GM18873 (cell line): ENCODE data around the gene AMDHD1.
A peak's percentile ranks its signal among the peaks of the same experiment; 100 is the strongest.

Experiments
- ATAC-seq: cut with Tn5 transposase; IDR thresholded peaks from one replicate; pipeline ENCODE4 v1.9.1; 2021; ENCODE audit warnings: mild to moderate bottlenecking, moderate library complexity, moderate number of reproducible peaks; ENCODE audit not compliant: unreplicated experiment, low FRiP score

AMDHD1 gene

DNA sequence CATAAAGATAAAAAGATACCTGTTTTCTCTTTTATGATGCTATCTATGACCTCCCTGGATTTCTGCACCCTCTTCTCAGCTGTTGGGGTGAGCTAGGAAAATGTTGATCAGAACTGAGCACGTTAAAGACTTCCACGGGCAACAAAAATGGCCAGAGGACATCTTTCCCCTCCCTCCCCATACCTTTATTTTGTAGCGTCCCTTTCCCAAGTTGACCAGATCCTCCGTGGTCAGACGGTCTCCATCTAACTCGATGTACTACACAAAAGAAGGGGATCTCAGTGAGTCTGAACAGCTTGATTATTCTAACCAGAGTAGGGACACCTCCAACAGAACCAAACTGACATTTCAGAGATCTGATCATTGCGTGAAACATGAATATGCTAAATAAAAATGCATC is 50.8 kb downstream of the AMDHD1 start:
- no peak for ATAC-seq

DNA sequence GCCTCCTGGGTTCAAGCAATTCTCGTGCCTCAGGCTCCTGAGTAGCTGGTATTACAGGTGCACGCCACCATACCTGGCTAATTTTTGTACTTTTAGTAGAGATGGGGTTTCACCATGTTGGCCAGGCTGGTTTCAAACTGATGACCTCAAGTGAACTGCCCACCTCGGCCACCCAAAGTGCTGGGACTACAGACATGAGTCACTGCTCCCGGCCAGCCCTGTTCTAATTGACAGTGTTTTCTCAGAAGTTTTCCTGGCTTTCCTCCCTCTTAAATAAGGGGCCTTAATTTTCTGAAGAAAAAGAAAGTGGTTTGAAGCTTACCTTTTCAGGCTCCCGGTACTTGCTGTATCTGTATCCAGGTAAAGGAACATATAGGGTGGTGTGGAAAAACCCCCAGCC is 51.3 kb downstream of the AMDHD1 start:
- ATAC-seq: no peak

DNA sequence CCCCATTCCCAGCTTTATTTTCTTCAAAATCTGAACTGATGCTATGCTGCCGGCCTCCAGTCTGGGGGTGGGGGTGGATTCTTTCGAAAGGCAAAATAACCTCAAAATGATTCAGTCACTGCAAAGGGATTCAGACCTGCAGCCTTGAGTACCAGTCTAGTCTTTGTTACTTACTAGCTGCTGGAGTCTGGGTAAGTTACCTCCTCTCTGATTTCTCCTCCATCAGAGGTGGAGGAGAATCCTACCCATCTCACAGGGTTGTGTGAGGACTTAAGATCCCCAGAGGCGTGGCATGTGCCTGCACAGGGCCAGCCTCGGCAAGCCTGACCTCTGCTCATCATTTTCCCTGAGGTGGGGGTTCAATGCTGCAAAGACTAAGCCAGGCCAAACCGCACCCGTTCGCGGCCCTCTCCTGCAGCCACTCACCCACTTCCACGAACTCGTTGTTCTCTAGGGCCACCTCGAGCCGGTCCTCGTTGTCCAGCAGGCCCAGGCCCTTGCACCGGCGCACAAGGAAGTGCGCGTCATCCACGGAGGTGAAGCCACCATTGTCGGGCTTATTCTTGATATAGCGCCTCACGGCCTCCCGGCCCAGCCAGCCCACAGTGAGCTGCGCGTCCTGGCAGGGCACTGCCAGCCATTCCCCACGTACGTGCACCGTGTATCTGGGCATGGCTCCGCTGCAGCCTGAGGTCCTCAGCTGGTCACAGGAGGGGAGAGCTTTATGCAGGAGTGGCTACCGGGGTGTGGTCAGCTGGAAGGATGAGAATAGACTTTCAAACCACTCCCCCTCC is 52.3 kb downstream of the AMDHD1 start:
- no peak for ATAC-seq

DNA sequence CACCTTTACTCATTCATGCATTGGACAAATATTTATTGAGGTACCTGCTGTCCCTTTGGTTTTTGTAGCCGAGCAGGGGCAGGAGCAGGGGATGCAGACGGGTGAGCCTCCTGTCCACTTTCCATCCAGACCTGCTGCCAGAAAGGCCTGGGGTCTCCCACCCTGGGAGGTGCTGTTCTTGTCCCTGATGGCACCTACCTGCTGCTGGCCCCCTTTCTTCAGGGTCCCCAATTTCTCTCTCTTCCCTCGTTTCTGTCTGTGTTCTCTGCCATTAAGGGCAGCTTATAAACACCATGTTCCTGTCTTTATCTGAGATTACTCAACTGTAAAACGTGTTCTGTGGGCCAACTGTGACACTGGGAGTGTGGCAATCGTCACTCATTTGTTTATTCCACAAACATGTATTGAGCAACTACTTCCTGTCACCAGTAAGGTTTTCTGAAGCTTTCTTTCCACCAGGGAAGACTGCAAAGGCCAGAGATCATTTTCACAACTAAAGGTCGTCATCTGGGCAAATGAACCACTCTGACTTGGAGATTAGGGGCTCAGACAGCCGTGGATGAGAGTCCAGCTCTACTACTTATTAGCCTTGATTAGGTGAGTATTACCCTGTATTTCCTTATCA is 53.0 kb downstream of the AMDHD1 start, which contains the start of gene HAL:
HAL (minus strand) TSS at position 311 of the 625 bp plus-strand sequence. CDS start 434 bp downstream, outside the sequence.
- no peak for ATAC-seq

DNA sequence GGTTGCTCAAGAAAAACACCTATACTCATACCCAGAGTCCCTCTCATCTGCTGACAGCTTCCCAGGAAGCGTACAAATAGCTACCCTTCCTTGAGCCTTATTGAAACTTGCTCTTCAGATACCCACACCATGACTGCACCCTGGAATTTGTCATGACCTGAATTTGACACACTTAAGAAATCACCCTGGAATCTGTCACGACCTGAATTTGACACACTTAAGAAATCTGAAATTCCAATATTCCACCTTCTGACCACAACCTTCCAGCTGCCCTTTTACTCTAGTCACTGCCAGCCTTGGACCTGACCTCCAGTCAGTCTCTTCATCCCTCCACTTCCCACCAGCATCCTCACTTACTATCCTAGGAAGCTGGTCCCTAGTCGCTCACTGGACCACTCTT is 54.1 kb downstream of the AMDHD1 start:
- ATAC-seq: no peak

DNA sequence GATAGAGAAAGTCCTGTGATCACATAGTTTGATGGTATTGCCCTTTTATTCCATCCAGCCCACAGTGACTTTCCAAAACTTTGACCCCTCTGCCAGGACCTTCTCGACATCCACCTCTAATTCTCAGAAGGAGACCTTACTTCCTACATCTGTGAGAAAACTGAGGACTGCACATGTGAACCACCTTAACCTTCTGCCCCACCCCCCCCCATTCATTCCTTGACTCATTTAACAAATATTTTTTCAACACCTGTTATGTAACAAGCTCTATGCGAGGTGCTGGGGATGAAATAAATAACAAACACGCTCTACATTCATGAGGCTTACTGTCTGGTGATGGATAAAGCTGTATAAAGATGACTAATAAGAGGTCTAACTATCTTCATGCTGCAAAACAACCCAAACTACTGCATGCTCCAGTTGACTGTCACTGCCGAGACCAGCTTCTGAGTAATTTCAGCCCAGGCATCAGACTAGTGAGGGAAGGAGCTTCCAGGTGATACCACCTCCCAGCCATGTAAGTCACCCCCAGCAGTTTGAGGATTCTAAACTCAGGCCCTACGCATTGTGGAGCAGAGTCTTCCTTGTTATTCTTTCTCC is 54.9 kb downstream of the AMDHD1 start:
- ATAC-seq: no peak

DNA sequence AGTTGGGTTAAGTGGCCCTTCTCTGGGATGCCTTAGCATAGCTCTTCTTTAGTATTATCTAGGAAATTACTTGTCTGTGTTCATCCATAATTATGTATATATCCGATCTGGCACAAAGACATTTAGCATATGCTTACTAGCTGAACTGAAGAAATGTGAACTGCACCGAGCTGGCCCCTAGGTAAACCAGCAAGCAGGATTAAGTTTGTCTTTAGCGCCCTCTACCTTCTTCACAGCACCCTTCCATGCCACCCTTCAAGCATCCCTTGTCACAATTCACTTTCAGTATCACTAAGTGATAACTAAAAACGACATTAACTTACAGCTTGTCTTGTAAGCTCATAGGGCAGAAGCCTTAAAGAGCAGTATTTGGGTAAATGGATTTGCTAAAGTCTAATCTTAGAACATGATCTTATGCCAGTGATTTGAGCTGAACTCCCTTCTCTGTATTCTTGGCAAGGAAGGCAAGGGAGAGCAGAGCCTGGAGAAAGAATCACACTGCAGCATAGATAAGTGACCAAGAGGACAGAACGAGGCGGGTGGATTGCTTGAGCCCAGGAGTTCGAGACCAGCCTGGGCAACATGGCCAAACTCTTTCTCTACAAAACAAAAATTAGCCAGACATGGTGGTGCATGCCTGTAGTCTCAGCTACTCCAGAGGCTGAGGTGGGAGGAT is 55.6 kb downstream of the AMDHD1 start:
- ATAC-seq: peak; percentile 84

DNA sequence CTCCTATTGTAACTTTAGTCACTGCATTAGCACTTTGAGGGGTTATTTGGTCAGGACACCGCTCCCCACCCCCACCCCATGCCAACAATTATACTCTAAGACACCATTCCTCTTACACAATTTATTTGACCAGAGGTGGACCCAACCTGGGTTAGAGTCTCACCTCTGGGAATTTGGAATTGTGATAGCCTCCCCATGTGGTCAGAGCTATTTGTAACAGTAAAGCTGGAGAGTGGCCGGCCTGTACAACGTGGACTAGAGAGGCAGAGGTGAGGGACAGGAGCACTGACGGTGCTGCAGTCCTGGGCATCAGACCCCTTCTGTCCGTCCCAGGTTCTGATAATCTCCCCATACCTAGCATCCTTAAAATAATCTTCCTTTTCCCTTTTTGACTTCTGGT is 56.4 kb downstream of the AMDHD1 start:
- ATAC-seq: no peak

DNA sequence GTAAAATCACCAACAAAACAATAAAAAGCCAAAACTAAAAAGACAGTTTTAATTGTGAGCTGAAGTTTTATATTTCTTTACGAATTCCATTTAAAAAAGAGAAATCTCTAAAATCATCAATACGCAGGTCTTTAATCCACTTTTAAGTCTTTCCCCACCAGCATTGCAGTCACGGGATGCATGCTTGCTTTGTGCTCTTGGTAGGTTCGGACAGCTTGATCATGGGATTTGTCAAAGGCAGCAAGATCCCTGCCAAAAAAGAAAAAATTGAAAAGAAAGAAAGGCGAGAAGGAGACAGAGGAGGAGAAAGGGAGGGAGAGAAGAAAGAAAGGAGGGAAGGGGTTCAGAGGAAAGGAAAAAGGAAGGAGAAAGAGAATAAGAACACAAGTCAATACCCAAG is 57.7 kb downstream of the AMDHD1 start:
- ATAC-seq: no peak

DNA sequence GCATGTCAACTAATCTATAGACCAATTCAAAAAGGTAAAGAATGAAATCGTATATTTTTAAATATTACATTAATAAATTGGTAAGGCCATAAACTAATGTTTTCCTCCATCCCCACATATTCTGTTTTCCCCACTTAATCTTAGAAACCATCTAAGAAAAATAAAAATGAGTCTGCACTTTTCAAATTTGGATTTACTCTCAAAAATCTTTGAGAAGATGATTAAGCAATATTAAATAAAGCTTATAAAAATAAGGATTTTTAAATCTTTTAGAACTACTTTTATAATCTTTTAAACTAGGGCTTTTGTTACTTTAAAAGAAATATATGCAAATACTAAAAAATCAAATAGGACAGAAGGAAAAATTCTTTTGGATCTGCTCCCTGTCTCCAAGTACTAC is 63.6 kb downstream of the AMDHD1 start:
- no peak for ATAC-seq

DNA sequence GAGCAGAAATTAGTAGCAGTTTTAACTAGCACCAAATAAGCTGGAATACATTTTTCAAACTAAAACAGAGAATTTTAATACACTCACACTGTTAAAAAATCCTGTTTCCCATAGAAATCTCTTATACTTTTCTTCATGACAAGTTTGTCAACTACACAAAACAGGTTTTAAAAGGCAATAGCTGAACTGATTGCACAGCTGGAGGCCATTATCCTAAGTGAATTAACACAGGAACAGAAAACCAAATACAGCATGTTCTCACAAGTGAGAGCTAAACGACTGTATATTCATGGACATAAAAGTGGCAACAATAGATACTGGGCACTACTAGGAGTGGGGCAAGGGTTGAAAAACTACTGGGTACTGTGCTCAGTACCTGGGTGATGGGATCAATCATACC is 64.6 kb downstream of the AMDHD1 start:
- ATAC-seq: no peak

DNA sequence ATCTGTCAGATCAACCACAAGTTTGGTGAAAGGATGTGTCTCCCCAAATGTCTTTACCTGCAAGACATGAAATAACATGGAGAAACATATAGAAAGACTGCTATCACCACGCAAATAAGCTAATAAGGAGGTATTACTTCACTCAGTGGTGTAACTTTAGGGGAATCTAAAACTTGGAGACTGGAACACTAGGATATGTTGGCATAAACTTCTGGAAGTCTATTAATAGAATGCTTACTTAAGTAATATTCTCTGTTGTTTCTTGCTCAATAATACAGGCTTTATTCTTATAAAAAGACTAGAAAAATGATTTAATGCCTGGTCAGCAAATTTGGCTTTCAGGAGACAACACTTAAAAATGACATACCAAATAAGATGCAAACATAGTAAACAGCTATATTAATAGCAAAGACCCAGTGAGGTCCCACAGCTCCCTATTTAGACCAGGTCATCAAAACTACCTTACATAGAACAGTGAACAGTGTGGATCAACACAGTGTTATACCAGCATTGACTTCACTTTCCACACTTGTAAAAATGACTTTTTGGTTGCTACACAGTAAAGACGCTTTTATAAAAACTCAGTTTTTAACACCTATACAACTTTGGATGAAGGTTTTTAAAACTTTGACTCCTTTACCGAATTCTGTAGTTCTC is 71.9 kb downstream of the AMDHD1 start:
- ATAC-seq: no peak

DNA sequence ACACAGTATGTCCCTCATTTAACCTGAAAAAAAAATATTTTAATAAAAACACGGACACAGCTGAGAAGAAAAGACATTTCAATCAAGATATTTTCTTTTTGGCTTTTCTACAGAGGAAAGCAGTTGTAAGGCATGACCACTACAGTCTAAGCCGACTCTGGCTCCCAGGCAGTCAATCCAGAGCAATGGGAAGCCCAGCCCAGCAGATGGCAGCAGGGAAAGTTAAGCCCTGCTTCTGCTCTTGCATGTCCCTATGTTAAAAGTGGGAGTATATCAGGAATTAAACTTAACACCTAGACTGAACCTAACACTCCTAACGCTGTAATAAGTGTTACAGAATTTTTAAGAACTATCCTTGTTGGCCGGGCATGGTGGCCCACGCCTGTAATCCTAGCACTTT is 72.5 kb downstream of the AMDHD1 start:
- ATAC-seq: no peak
